ENCODE results near the gene PHRF1. TPM values are rescaled to one million over a fixed set of nuclear protein-coding genes. Genes with fewer than 3 reads are reported as not detected.

The PHRF1 gene
- total RNA-seq, 2 experiments from 2014 or later: 40.0 to 44.5 TPM

DNA sequence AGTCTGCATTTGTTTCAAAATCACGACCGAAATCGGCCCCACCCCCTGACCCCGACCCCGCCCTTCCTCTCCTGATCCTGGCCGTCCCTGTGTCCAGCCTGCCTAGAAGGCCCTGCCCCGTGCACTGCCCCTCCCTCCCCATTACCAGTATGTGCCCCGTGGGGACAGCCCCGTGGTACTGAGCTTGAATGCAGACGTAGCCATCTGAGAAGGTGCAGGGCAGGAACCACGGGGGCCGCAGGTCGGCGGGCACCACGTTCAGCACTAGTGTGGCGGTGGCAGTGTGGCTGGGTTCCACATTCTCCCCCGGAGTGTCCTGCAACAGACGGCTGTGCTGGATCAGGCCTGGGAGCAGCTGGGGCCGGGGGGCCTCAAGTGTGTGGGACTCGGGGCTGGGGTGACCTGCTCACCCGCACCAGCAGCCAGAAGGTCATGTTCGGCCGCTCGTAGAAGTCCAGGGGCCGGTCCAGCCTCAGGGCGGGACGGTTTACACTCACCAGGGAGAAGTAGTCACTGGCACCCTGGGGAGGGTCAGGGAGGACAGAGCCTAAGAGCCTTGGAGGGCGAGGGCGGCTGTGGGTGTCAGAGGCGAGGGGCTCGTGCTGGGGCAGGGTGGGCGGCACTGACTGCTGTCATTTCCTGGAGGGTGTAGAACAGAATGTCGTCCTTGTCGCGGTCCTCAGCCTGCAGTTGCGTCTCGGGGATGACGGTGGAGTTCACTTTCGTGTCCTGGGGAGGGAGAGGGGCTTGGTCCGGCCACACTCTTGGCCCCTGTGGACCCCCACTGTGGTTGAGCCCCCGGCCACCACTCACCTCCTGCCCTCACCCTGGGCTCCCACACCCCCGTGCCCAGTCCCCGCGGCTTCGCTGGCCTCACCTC lies 44.9 kb downstream of the PHRF1 start:
- no peak for DNase-seq
- ChIA-PET CTCF (no interaction called here), POLR2A (no interaction called here)
- Mint-ChIP-seq H3K4me3 (no peak overlapping the region), H3K27ac (no peak overlapping the region), H3K27me3 (no peaks in the 10 kb centered on the region), H3K4me1 (no peaks in the 10 kb centered on the region), H3K9me3 (ENCODE audit: low read depth) (no peaks in the 10 kb centered on the region), H3K36me3 (ENCODE audit: low read depth) (no peaks in the 10 kb centered on the region)
- no peak for ATAC-seq
- intact Hi-C loops (cut with DNase I, micrococcal nuclease): no loop called here

DNA sequence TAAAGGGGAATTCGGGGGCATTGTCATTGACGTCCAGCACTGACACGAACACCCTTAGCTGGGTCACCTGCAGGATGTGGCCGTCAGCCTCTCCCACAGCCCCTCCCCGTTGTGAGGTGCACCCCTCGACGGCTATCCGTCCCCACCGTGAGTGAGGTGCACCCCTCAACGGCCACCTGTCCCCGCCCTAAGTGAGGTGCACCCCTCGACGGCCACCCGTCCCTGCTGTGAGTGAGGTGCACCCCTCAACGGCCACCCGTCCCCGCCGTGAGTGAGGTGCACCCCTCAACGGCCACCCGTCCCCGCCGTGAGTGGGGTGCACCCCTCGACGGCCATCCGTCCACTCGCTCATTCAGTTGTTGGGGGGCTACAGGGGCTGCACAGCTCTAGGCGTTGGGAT lies 45.6 kb downstream of the PHRF1 start:
- H3K4me3 Mint-ChIP-seq: no peak overlapping the region
- intact Hi-C loops (cut with DNase I, micrococcal nuclease): no loop called here
- no peaks in the 10 kb centered on the region for H3K9me3 Mint-ChIP-seq (ENCODE audit: low read depth)
- ATAC-seq (no peak), DNase-seq (no peak)
- H3K27ac Mint-ChIP-seq: no peak overlapping the region
- H3K36me3 Mint-ChIP-seq (ENCODE audit: low read depth): no peaks in the 10 kb centered on the region
- ChIA-PET CTCF (interaction anchor here (0.5 kb wide), 1 partner anchor 63 kb away, joined by 4 read pairs; no protein-coding TSS in a partner anchor), POLR2A (no interaction called here)
- H3K27me3 Mint-ChIP-seq: peaks cover 4% of the 10 kb centered on the region
- H3K4me1 Mint-ChIP-seq: no peaks in the 10 kb centered on the region

DNA sequence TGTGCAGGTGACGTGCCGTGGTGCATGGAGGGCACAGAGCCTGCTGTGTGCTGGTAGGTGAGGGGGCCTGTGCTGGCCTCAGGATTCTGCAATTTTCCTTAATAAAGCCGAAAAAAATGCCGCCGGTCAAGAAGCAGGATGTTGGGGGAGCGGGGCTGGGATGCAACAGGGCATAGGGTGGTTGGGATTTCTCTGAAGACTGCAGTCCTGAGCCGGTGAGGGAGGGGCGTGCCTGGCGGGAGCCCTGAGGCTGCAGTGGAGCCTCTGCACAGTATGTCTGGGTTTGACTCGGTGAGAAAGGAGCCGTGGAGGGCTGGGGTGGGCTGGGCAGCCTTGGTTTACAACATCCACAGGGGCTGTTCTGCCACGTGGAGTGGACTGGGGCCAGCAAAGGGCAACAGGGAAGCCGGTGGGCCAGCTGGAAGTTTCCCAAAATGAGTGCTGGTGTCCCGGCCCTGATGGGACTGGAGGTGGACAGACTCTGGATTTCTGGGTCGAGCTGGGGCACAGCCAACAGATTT lies 47.1 kb downstream of the PHRF1 start:
- POLR2A ChIA-PET: no interaction called here
- CTCF ChIA-PET: no interaction called here
- Mint-ChIP-seq H3K36me3 (ENCODE audit: low read depth) (no peaks in the 10 kb centered on the region), H3K27ac (no peak overlapping the region), H3K27me3 (peaks cover 14% of the 10 kb centered on the region), H3K4me3 (no peak overlapping the region), H3K9me3 (ENCODE audit: low read depth) (no peaks in the 10 kb centered on the region), H3K4me1 (peaks cover 9% of the 10 kb centered on the region)
- intact Hi-C loops (cut with DNase I, micrococcal nuclease): no loop called here
- no peak for ATAC-seq
- DNase-seq: no peak

DNA sequence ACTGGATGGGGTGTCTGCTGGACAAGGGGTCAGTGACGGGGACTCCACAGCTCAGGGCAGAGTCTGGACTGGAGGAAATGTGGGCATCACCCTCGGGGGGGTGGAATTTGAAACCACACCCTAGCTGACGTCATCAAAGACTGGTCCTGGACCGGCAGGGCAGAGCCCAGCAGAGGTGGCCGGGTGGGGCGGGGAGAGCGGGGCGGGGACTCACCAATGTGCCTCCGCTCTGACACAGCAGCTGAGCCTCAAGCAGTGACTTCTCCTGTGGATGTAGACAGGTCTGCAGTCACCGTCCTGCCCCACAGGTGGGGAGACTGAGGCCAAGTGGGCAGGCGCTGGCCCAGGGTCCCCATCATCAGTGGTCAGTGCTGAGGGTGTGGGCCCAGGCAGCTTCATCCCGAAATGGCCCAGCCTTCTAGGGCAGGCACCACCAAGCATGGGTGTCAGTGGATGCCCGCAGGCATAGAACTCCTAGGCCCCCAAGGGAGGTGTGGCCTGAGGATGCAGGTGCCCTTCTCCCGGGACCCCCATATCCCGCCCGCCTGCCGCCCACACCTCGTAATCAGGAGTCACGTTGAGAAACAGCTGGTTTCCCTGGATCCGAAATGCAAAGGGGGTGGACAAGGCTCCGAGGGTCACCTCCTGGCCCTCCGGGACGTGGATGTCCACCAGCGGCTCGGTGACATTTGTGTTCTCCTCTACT lies 47.9 kb downstream of the PHRF1 start:
- Mint-ChIP-seq H3K27me3 (peaks cover 19% of the 10 kb centered on the region), H3K27ac (no peak overlapping the region), H3K36me3 (ENCODE audit: low read depth) (no peaks in the 10 kb centered on the region), H3K4me1 (peaks cover 16% of the 10 kb centered on the region), H3K4me3 (no peak overlapping the region), H3K9me3 (ENCODE audit: low read depth) (no peaks in the 10 kb centered on the region)
- CTCF ChIA-PET: no interaction called here
- no peak for ATAC-seq
- no peak for DNase-seq
- intact Hi-C loops (cut with DNase I, micrococcal nuclease): no loop called here
- POLR2A ChIA-PET: no interaction called here

DNA sequence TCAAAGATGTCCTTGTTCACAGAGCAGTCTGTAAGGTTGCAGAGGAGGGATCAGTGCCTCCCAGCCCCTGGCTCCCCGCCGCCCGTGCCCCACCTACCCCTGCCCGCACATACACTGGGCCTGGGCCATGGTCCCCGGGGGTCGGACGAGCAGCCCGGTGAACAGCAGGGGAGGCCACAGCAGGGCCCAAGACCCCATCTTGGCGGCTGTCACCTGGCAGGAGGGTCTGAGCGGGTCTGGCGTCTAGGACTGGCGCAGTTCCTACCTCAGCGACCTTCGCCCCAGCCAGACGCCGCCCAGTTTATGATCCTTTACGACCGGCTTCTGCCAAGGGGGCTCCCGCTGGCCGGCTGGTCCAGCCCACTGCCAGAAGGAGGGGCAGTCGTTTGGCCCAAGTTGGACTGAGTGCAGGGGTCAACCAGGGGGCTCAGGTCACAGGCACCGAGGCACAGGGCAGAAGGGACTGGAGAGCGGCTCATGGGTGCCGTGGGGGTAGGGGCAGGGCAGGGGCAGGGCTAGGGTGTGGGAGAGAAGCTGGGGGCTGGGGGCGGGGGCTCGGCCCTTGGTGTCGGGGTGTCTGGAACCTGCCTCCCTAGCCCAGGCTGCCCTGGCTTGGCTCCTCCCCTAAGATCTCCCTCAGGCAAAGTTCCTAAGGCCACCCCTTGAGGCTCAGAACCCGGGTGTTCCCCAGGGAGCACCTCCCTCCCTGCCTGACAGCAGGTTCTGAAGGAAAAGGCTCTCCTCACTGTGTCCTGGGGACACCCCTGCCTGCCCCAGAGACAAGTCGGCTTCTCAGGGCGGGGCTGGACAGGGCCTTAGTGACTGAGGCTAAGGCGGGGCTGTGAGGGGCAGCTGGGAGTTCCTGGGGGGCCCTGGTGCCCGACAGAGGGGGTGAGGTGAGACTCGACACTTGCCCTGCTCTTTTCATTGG lies 48.7 kb downstream of the PHRF1 start, which contains the start of gene CDHR5:
TSS of gene CDHR5 (minus strand) at position 251 of the 931 bp plus-strand sequence. CDS start at position 198, 53 bp downstream.
- DNase-seq (no peak), ATAC-seq (no peak)
- Mint-ChIP-seq H3K4me3 (no peak within 1 kb of the TSS), H3K4me1 (peaks cover 22% of the 10 kb centered on the region), H3K36me3 (ENCODE audit: low read depth) (no peaks in the 10 kb centered on the region), H3K27me3 (peaks cover 25% of the 10 kb centered on the region), H3K27ac (no peak within 1 kb of the TSS), H3K9me3 (ENCODE audit: low read depth) (no peaks in the 10 kb centered on the region)
- intact Hi-C loops (cut with DNase I, micrococcal nuclease): loop anchor here in 1 of 2 experiments (5.0 kb wide), 1 partner anchor 68 kb away; no protein-coding TSS in a partner anchor
- ChIA-PET POLR2A (no interaction called here), CTCF (no interaction called here)

DNA sequence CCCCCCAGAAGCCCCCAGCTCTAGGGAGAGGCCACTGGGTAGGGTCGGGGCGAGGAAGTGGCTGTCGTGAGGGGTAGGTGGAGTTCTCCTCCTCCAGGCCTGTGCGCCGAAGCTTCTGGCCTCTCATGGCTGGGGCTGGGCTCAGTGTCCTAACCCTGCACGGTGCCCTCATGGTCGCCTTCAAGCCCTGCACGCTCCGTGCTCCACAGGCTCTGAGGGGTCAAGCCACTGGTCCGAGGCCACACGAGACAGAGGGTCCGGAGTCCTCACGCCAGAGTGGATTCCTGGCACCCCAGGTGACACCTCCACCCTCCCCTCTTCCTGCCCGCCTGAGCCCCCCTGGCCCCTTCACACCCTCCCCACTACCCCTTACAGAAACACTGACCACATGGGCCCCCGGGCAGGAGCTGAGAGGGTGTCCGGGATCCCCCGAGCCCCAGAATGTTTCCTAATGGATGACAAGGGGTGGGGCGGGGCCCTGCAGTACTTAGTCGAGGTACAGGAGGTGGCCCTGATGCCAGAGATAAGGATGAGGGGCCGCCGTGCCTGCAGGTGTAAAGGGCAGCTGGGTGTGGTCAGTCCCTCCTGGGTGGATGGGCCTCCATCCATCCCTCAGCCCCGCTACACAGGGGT lies 49.5 kb downstream of the PHRF1 start:
- Mint-ChIP-seq H3K4me3 (no peak overlapping the region), H3K9me3 (ENCODE audit: low read depth) (no peaks in the 10 kb centered on the region), H3K27ac (no peak overlapping the region), H3K36me3 (ENCODE audit: low read depth) (no peaks in the 10 kb centered on the region), H3K27me3 (peaks cover 25% of the 10 kb centered on the region), H3K4me1 (peaks cover 22% of the 10 kb centered on the region)
- intact Hi-C loops (cut with DNase I, micrococcal nuclease): loop anchor here in 1 of 2 experiments (5.0 kb wide), 1 partner anchor 68 kb away; no protein-coding TSS in a partner anchor
- ATAC-seq (no peak), DNase-seq (no peak)
- ChIA-PET CTCF (no interaction called here), POLR2A (no interaction called here)

DNA sequence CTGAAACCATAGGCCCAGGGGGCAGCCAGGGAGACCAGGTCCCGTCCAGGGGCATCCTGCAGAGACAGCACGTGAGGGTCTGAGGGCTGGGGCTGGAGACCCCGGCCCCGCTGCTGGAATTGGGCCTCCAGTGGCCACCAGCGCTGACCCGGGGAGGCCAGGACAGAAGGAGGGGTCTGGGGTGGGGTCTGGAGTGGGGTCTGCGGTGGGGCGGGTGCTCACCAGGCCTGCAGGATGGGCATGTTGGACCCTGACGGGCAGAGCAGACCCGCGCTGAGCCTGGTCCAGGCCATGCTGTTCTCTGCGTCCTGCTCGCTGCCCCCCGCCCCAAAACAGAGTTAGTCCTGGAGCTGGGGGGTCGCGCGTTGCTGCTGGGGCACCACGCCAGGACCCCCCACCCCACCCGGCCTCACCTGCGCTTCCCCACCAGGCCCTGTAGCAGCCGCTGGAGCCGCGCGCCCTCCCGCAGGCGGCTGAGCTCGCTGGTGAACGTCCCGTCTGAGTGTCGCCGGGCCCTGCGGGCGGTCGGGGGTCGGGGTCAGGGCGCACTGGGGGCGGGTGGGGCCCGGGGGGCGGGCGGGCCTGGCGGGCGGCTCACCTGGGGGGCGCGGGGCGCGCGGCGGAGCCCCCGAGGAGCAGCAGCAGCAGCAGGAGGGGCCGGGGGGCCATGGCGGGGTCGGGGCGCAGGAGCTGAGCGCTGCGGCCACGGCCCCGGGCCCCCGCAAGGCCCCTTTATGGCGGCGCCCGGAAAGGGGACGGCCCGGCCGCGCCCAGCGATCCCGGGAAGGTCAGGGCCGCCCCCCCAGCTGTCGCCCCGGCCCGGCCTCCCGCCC lies 50.4 kb downstream of the PHRF1 start, which contains the start of gene SCT:
TSS of gene SCT (minus strand) at position 707 of the 833 bp plus-strand sequence. CDS start at position 669, 38 bp downstream.
- no peak within 1 kb of the TSS for H3K4me3 Mint-ChIP-seq
- no peak for ATAC-seq
- peaks cover 22% of the 10 kb centered on the region for H3K4me1 Mint-ChIP-seq
- peaks cover 25% of the 10 kb centered on the region for H3K27me3 Mint-ChIP-seq
- ChIA-PET CTCF (no interaction called here), POLR2A (no interaction called here)
- H3K36me3 Mint-ChIP-seq (ENCODE audit: low read depth): no peaks in the 10 kb centered on the region
- H3K27ac Mint-ChIP-seq: no peak within 1 kb of the TSS
- H3K9me3 Mint-ChIP-seq (ENCODE audit: low read depth): no peaks in the 10 kb centered on the region
- DNase-seq: no peak
- intact Hi-C loops (cut with DNase I, micrococcal nuclease): loop anchor here in 1 of 2 experiments (5.0 kb wide), 1 partner anchor 69 kb away; no protein-coding TSS in a partner anchor

DNA sequence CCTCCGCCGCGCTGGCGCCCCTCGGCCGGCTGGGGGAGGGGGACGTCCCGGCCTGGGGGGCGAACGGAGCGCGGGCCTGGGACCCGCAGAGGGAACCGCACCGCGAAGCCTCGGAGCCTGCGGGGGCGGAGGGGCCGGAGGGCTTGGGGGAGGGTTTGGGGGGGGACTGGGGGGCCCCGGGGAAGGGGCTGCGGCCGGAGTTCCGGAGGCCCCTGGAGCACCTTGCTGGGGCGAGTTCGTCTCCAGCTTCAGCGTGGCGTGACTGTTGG lies 51.0 kb downstream of the PHRF1 start:
- Mint-ChIP-seq H3K4me3 (no peak overlapping the region), H3K4me1 (peaks cover 22% of the 10 kb centered on the region), H3K27me3 (peaks cover 25% of the 10 kb centered on the region), H3K36me3 (ENCODE audit: low read depth) (no peaks in the 10 kb centered on the region), H3K9me3 (ENCODE audit: low read depth) (no peaks in the 10 kb centered on the region), H3K27ac (no peak overlapping the region)
- POLR2A ChIA-PET: no interaction called here
- intact Hi-C loops (cut with DNase I, micrococcal nuclease): loop anchor here in 1 of 2 experiments (5.0 kb wide), 1 partner anchor 70 kb away; no protein-coding TSS in a partner anchor
- DNase-seq: no peak
- CTCF ChIA-PET: no interaction called here
- no peak for ATAC-seq

DNA sequence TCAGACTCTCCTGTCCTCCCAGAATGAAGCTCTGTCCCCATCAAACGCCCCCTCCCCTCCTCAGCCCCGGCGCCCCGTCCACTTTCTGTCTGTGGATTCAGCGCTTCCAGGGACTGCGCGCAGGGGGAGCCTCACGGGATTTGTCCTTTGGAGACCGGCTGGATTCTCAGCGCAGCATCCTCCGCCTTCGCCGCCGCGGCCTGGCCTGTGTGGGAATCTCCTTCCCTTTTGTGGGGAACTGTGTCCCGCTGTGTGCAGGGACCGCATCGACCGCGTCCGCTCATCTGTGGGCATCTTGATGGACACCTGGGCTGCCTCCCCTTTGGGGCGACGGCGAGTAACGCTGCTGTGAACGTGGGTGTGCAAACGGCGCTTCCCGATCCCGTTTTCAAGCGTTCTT lies 51.8 kb downstream of the PHRF1 start:
- ChIA-PET POLR2A (no interaction called here), CTCF (no interaction called here)
- ATAC-seq (no peak), DNase-seq (no peak)
- Mint-ChIP-seq H3K4me3 (peak overlapping the region; percentile 32), H3K27ac (no peak overlapping the region), H3K4me1 (peaks cover 22% of the 10 kb centered on the region), H3K9me3 (ENCODE audit: low read depth) (no peaks in the 10 kb centered on the region), H3K36me3 (ENCODE audit: low read depth) (no peaks in the 10 kb centered on the region), H3K27me3 (peaks cover 25% of the 10 kb centered on the region)
- intact Hi-C loops (cut with DNase I, micrococcal nuclease): loop anchor here in 1 of 2 experiments (5.0 kb wide), 1 partner anchor 71 kb away; no protein-coding TSS in a partner anchor

DNA sequence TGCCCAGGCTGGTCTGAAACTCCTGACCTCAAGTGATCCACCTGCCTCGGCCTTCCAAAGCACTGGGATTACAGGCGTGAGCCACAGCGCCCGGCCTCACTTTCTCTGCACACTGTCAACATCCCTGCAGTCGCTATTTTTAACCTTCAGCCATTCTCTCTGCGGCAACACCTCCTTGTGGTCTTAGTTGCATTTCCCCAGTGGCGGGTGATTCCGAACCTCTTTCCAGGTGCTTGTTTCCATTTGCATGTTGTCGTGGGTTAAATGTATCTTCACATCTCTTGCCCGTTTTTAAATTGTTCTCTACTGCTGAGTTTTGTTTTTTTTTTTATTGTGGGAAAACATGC lies 52.9 kb downstream of the PHRF1 start:
- Mint-ChIP-seq H3K4me3 (peak overlapping the region; percentile 32), H3K27ac (peak overlapping the region; percentile 53), H3K9me3 (ENCODE audit: low read depth) (no peaks in the 10 kb centered on the region), H3K4me1 (peaks cover 22% of the 10 kb centered on the region), H3K27me3 (peaks cover 25% of the 10 kb centered on the region), H3K36me3 (ENCODE audit: low read depth) (no peaks in the 10 kb centered on the region)
- ATAC-seq (peak; percentile 66), DNase-seq (peak; percentile 51)
- CTCF ChIA-PET: interaction anchor here (0.6 kb wide), 1 partner anchor 15 kb away, joined by 3 read pairs; no protein-coding TSS in a partner anchor
- POLR2A ChIA-PET: interaction anchor here (0.9 kb wide), 1 partner anchor 11 kb away, joined by 4 read pairs; no protein-coding TSS in a partner anchor
- intact Hi-C loops (cut with DNase I, micrococcal nuclease): loop anchor here in 1 of 2 experiments (5.0 kb wide), 1 partner anchor 72 kb away; no protein-coding TSS in a partner anchor
